Amygdala (tissue), 56 donors: Measurements from ENCODE around the gene OR2L8.

Experiments
- DNase-seq, 56 donors: peaks; one replicate each; lab custom pipeline; 2025; lab: John Stamatoyannopoulos, UW

OR2L8 gene

GRCh38 chr1:247966532-247967204 is 18.0 kb downstream of the OR2L8 start:
- no peak for DNase-seq

GRCh38 chr1:247992986-247993385 is 44.3 kb downstream of the OR2L8 start:
- no peak for DNase-seq

GRCh38 chr1:247998811-247999210 is 50.2 kb downstream of the OR2L8 start:
- DNase-seq = no peak
